SIG-M5 treated with dmso at 0.1 percent for 504 hours (cell line): Measurements from ENCODE around the gene ACTR6.
A peak's percentile ranks its signal among the peaks of the same experiment; 100 is the strongest.

Experiments
- DNase-seq: peaks from one replicate; lab custom pipeline; 2025; ENCODE audit not compliant: unreplicated experiment; lab: John Stamatoyannopoulos, UW

The ACTR6 gene

GRCh38 chr12:100265732-100266584 lies 65.3 kb downstream of the ACTR6 start:
- no peak for DNase-seq

DNA sequence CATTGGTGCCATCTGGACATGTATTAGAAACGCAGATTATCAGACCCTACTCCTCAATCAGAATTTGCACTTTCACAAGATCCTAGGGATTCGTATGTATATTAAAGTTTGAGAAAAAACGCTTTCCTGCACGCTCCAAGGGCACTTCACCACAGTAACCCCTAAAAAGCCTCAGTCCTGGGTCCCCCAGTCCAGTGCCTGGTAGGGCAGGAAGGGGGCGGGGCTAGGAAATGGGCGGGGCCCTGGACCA lies 65.9 kb downstream of the ACTR6 start:
- DNase-seq: no peak

DNA sequence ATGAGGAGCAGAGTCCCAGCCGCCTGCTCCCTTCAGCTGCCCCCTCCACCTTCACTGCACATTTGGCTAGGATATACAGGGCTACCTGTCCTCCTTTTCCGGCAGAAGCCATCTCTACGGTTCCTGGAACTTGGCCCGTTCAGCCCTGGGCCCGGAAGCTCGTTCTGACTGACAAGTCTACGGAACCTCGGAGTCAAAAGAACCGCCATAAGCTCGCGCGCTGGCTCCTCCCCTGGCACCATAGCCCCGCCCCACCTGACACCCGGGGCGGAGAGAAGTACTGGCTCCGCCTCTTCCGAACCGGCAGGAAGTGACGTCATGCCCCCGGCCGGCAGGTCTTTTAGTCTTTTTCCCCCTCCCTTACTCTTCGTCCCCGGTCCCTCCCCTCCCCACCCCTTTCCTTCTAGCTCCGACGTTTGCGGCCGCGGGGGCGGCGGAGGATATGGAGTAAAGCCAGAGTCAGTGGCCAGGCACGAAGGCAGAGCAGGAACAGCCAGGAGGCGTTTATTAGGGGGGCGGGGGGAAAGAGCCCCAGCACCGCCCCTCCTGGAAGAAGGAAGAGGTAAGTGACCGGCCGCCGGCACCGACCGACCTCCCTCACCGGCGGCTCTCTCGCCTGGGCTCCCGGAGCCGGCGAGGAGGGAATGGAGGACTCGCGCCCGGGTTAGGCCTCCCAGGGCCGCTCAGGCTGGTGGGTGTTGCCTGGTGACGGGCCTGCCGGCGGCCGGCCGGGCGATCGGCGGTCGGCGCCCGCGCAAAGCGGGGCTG lies 66.4 kb downstream of the ACTR6 start, which contains the start of the genes DEPDC4 and SCYL2:
DEPDC4 (minus strand) TSS at position 245 of the 768 bp plus-strand sequence; CDS start at position 242, 3 bp downstream.
SCYL2 (plus strand) TSS at position 343 of the 768 bp plus-strand sequence. CDS start 15,794 bp downstream, outside the sequence.
- DNase-seq: peak; percentile 98

DNA sequence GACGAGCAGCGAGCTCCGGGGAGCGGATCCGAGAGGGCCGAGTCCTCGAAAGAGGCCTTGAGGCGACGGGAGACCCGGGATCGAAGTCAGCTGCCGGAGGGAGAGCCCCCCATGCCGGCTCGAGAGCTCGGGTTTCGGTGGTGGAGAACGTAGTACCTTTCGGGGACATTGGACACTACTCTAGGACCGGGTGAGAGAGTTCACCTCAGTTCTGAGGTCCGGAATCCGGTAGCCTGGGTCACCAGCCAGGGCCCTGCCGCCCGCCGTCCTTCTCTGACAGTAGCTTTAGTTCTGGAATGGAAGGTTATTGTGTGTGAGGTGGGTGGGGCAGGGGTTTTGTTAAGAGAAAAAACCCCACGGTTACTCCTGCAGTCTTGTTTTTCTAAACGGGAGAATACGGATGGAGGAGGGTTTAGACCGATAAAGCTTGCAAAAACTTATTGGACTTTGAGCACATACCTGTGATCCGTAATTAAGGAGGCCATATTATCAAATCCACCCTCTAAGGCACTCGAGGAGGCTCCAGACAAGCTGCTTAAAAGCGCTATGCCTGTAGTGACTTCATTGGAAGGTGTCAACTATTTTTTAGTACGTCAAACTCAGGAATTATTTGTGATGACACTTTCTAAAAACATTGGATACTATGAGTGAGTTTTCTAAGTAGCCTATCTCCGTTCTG lies 67.1 kb downstream of the ACTR6 start:
- DNase-seq: peak; percentile 22

DNA sequence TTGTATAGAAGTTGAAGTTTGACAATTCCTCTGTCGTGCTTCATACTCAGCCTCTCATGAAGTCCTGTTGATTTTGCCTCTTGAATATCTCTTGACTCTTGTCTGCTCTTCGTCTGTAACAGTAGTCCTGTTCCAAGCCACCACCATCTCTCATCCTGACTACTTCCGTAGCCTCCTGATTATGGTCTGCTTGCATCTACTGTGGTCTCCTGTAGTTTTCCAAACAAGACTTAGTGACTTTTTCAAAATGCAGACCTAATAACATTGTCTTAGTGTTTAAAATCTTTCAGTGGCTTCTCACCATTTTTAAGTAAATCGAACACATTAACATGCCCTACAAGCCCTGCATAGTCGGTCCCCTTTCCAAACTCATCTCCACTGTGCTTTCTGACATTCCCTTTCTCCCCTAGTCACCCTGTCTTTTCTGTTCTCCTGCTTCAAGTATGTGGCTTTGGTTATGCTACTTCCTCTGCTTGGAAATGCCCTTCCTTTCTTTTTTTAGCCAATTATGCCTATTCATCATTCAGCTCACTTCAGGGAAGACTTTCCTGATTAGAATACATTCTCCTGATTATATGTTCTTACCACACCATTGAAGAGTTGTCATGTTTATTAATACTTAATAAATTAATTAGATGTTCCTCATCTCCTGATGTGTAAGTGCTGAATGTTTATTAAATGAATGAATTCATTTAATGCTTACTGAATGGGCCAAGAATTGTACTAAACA lies 68.4 kb downstream of the ACTR6 start:
- peak; percentile 10 for DNase-seq

- DNase-seq: no peak
Measured at GRCh38 chr12:100273782-100274181, 73.2 kb downstream of the ACTR6 start.
